A673 (cell line): ENCODE measurements around the gene KLK12. TPM values are rescaled to one million over a fixed set of nuclear protein-coding genes. Genes with fewer than 3 reads are reported as not detected.

Source experiments
- BruUV-seq: library from RNA; stranded (reverse); fragments of 400-500 nt; replicated peaks from 2 replicates; lab custom pipeline; 2021; lab: Mats Ljungman, UMichigan
- CTCF ChIA-PET: fragments of 300-600 bp; sonication (Branson Sonifier 250); formaldehyde crosslinking; loops from one replicate; lab custom pipeline; 2022; ENCODE audit warnings: antibody characterized with exemption; lab: Charles Lee
- POLR2A ChIA-PET: fragments of 300-600 bp; sonication (Branson Sonifier 250); formaldehyde crosslinking; loops from one replicate; lab custom pipeline; 2022; ENCODE audit warnings: antibody characterized with exemption; ENCODE audit not compliant: low non-redundant PET; lab: Charles Lee
- DNase-seq: peaks from one replicate; pipeline ENCODE4 v3.0.0-alpha.2; 2015; ENCODE audit warnings: low spot score
- H3K27ac ChIP-seq: fragments of 200-600 bp; sonication (generic); 2 replicates; pipeline ENCODE4 v1.5.1; 2016; ENCODE audit warnings: mixed run types, low read depth, mild to moderate bottlenecking, mixed read lengths, antibody characterized with exemption, low read length; ENCODE audit not compliant: poor library complexity, severe bottlenecking
- H3K27me3 ChIP-seq: fragments of 200-600 bp; sonication (generic); replicated peaks from 2 replicates; pipeline ENCODE4 v1.6.1; 2017; ENCODE audit warnings: mixed run types, low read depth, mild to moderate bottlenecking, mixed read lengths, antibody characterized with exemption, low read length; ENCODE audit not compliant: insufficient read depth, poor library complexity
- H3K36me3 ChIP-seq: fragments of 200-600 bp; sonication (generic); 2 replicates; pipeline ENCODE4 v1.6.1; 2016; ENCODE audit warnings: mixed run types, mild to moderate bottlenecking, mixed read lengths, antibody characterized with exemption, low read length; ENCODE audit not compliant: insufficient read depth, poor library complexity, severe bottlenecking
- H3K4me1 ChIP-seq: fragments of 200-600 bp; sonication (generic); 2 replicates; pipeline ENCODE4 v1.6.1; 2017; ENCODE audit warnings: mixed run types, mild to moderate bottlenecking, mixed read lengths, antibody characterized with exemption, low read length; ENCODE audit not compliant: insufficient read depth, poor library complexity, severe bottlenecking
- H3K4me3 ChIP-seq: fragments of 200-600 bp; sonication (generic); 2 replicates; pipeline ENCODE4 v1.5.1; 2016; ENCODE audit warnings: low read depth, mixed run types, mild to moderate bottlenecking, mixed read lengths, low read length; ENCODE audit not compliant: poor library complexity, severe bottlenecking
- H3K9me3 ChIP-seq: fragments of 200-600 bp; sonication (generic); 2 replicates; pipeline ENCODE4 v1.6.1; 2016; ENCODE audit warnings: mixed run types, low read depth, mild to moderate bottlenecking, mixed read lengths, antibody characterized with exemption, low read length; ENCODE audit not compliant: poor library complexity, severe bottlenecking
- EZH2 ChIP-seq: fragments of 200-600 bp; sonication (generic); IDR thresholded peaks from 2 replicates; pipeline ENCODE4 v1.6.1; 2017; ENCODE audit warnings: borderline replicate concordance, low read depth, mild to moderate bottlenecking, mixed read lengths, antibody characterized with exemption, low read length; ENCODE audit not compliant: poor library complexity, severe bottlenecking
- intact Hi-C: fragments of 100-400 bp; cut with micrococcal nuclease; formaldehyde crosslinking; loops from one replicate; pipeline ENCODE4 v1.10.0; 2022; ENCODE audit not compliant: unreplicated experiment
- total RNA-seq: library from RNA; stranded (reverse); gene quantifications from 2 replicates; pipeline ENCODE4 v1.2.3, GENCODE V29; 2021
- TF ChIP-seq, protein P1 (sequence below): fragments of 300-800, 200-600 bp; sonication (generic); conservative IDR thresholded peaks from 2 replicates; pipeline ENCODE4 v1.5.1; 2017; ENCODE audit warnings: low read depth, mild to moderate bottlenecking, antibody characterized with exemption, low read length, moderate library complexity, mixed read lengths

KLK12 gene
- total RNA-seq, 1 experiment from 2014 or later: not detected

DNA sequence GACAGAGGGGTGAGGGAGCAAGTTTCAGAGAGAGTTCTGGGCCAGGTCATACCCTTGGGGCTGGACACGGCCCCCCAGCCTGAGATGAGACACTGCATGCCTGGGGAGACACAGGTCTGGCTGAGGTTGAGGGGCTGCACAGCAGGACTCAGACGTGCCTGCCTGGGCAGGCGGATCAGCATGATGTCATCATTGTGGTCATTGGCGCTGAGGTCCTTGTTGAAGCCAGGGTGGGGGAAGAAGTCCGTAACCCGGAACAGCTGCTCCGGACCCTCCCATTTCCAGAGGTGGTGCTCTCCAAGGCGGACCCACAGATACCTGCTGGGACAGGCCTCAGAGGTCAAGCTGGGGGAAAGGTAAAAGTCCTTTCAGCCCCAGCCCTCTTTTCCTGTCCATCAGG, 28.4 kb downstream of the KLK12 start:
- BruUV-seq: no TSS peak
- CTCF ChIA-PET: no interaction called here
- DNase-seq: no peak
- no peak for TF ChIP-seq EZH2
- TF ChIP-seq, protein P1, sequence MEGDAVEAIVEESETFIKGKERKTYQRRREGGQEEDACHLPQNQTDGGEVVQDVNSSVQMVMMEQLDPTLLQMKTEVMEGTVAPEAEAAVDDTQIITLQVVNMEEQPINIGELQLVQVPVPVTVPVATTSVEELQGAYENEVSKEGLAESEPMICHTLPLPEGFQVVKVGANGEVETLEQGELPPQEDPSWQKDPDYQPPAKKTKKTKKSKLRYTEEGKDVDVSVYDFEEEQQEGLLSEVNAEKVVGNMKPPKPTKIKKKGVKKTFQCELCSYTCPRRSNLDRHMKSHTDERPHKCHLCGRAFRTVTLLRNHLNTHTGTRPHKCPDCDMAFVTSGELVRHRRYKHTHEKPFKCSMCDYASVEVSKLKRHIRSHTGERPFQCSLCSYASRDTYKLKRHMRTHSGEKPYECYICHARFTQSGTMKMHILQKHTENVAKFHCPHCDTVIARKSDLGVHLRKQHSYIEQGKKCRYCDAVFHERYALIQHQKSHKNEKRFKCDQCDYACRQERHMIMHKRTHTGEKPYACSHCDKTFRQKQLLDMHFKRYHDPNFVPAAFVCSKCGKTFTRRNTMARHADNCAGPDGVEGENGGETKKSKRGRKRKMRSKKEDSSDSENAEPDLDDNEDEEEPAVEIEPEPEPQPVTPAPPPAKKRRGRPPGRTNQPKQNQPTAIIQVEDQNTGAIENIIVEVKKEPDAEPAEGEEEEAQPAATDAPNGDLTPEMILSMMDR: no peak
- Histone ChIP-seq H3K4me3 (no peak overlapping the region), H3K36me3 (no peaks in the 10 kb centered on the region), H3K27ac (no peak overlapping the region), H3K4me1 (no peaks in the 10 kb centered on the region), H3K27me3 (peaks cover 45% of the 10 kb centered on the region), H3K9me3 (no peaks in the 10 kb centered on the region)
- intact Hi-C loops: no loop called here
- POLR2A ChIA-PET: no interaction called here

GRCh38 chr19:51005248-51005647, 29.6 kb downstream of the KLK12 start:
- H3K27me3 ChIP-seq: peaks cover 40% of the 10 kb centered on the region
- DNase-seq: no peak
- no peaks in the 10 kb centered on the region for H3K4me1 ChIP-seq
- intact Hi-C loops: no loop called here
- no peak overlapping the region for H3K27ac ChIP-seq
- no peaks in the 10 kb centered on the region for H3K36me3 ChIP-seq
- POLR2A ChIA-PET: no interaction called here
- CTCF ChIA-PET: no interaction called here
- no peaks in the 10 kb centered on the region for H3K9me3 ChIP-seq
- TF ChIP-seq, protein P1: no peak
- no peak for TF ChIP-seq EZH2
- H3K4me3 ChIP-seq: no peak overlapping the region
- no TSS peak for BruUV-seq

DNA sequence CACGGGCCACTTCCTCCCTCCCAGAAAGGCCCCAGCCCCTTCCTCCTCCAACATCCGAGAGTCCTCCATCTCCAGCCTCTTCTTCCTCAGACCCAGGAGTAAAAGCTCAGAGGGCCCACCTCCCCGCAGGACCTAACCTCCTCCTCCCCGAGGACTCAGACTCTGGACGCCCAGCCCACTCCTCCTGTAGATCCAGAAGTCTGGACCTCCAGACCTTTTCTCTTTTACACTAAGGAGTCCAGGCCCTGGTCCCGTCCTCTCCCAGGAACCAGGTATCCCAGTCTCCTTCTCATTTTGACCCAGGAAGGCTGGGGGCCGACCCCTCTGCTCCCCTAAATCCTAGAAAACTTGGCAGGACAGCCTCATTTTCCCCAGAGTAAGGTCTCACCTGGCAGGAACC, 31.5 kb downstream of the KLK12 start:
- Histone ChIP-seq H3K27me3 (peaks cover 24% of the 10 kb centered on the region), H3K4me3 (no peak overlapping the region), H3K9me3 (no peaks in the 10 kb centered on the region), H3K4me1 (no peaks in the 10 kb centered on the region), H3K27ac (no peak overlapping the region), H3K36me3 (no peaks in the 10 kb centered on the region)
- ChIA-PET CTCF (no interaction called here), POLR2A (no interaction called here)
- no peak for DNase-seq
- no TSS peak for BruUV-seq
- intact Hi-C loops: no loop called here
- TF ChIP-seq, protein P1: no peak
- TF ChIP-seq EZH2: no peak
